Cardiac muscle cell (in vitro differentiated cells and primary cell): ENCODE data around the gene GPT2. TPM values are rescaled to one million over a fixed set of nuclear protein-coding genes. Genes with fewer than 3 reads are reported as not detected.

ENCODE experiments used
- DNase-seq, 2 donors: peaks; one replicate each; pipeline versions ENCODE4 v3.0.0 to v3.0.0-alpha.2; 2010 to 2017; ENCODE audit warnings: low read depth in 1 of 2, low spot score in 1 of 2
- H3K27ac ChIP-seq: fragments of 200-600 bp; sonication (generic); 2 replicates; pipeline ENCODE4 v1.5.1; 2016
- H3K27me3 ChIP-seq: fragments of 200-600 bp; sonication (generic); 2 replicates; pipeline ENCODE4 v1.6.0; 2016; ENCODE audit warnings: control low read depth
- H3K36me3 ChIP-seq: fragments of 200-600 bp; sonication (generic); 2 replicates; pipeline ENCODE4 v1.5.1; 2016; ENCODE audit warnings: control low read depth
- H3K4me1 ChIP-seq: fragments of 200-600 bp; sonication (generic); 2 replicates; pipeline ENCODE4 v1.8.1; 2017; ENCODE audit warnings: low read depth, mild to moderate bottlenecking, mixed run types
- H3K4me3 ChIP-seq: fragments of 200-600 bp; sonication (generic); 2 replicates; pipeline ENCODE4 v1.5.1; 2016; ENCODE audit warnings: mild to moderate bottlenecking
- H3K9me3 ChIP-seq: fragments of 200-600 bp; sonication (generic); 2 replicates; pipeline ENCODE4 v1.5.1; 2017; ENCODE audit warnings: low read depth, mild to moderate bottlenecking, control low read depth
- polyA plus RNA-seq: library from polyadenylated mRNA; unstranded; fragments of >200 nt; fragmentation: Nextera tagmentation; extraction: Ambion mirVana; gene quantifications from 2 replicates; pipeline ENCODE4 v1.2.1, GENCODE V29; 2016
- total RNA-seq: library from RNA; depleted of rRNA; stranded (reverse); fragments of >200 nt; gene quantifications from 2 replicates; pipeline ENCODE4 v1.2.3, GENCODE V29; 2016
- TF ChIP-seq, protein P1 (sequence below): IDR thresholded peaks from 2 replicates; pipeline ENCODE4 v1.5.1; 2012; ENCODE audit warnings: low read depth, mild to moderate bottlenecking, low read length

GPT2 gene
- total and polyA plus RNA-seq, 2 experiments from 2014 or later: 35.4 to 36.6 TPM

DNA sequence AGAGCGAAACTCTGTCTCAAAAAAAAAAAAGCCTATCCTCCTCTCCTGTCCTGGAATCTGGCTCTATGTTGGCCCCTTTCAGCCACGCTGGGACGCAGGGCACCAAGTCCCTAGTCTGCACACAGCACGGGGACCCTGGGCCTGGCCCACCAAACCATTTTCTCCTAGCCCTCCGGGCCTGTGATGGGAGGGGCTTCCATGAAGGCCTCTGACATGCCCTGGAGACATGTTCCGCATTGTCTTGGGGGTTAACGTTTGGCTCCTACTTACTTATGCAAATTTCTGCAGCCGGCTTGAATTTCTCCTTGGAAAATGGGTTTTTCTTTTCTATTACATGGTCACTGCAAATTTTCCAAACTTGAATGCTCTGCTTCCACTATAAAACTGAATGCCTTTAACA lies 12.6 kb upstream of the GPT2 start:
- Histone ChIP-seq H3K27me3 (no peaks in the 10 kb centered on the region), H3K27ac (no peak overlapping the region), H3K4me1 (no peaks in the 10 kb centered on the region), H3K9me3 (no peaks in the 10 kb centered on the region), H3K36me3 (no peaks in the 10 kb centered on the region), H3K4me3 (no peak overlapping the region)
- DNase-seq: no peak
- TF ChIP-seq, protein P1, sequence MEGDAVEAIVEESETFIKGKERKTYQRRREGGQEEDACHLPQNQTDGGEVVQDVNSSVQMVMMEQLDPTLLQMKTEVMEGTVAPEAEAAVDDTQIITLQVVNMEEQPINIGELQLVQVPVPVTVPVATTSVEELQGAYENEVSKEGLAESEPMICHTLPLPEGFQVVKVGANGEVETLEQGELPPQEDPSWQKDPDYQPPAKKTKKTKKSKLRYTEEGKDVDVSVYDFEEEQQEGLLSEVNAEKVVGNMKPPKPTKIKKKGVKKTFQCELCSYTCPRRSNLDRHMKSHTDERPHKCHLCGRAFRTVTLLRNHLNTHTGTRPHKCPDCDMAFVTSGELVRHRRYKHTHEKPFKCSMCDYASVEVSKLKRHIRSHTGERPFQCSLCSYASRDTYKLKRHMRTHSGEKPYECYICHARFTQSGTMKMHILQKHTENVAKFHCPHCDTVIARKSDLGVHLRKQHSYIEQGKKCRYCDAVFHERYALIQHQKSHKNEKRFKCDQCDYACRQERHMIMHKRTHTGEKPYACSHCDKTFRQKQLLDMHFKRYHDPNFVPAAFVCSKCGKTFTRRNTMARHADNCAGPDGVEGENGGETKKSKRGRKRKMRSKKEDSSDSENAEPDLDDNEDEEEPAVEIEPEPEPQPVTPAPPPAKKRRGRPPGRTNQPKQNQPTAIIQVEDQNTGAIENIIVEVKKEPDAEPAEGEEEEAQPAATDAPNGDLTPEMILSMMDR: no peak

DNA sequence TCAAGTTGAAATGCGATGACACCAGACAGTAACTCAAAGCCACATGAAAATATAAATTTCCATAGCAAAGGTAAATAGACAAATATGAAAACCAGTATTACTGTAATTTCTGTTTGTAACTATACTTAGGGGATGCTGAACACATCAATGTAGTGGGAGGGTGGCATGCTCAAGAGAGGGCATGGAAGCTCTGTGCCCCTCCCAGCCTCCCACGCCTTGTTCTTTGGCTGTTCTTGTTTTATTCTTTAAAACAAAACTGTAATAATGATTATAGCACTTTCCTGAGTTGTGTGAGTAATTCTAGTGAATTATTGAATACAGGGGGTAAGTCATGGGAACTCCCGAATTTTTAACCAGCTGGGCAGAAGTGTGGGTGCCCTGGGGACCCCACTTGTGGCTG lies 11.0 kb upstream of the GPT2 start:
- Histone ChIP-seq H3K27ac (no peak overlapping the region), H3K9me3 (no peaks in the 10 kb centered on the region), H3K36me3 (no peaks in the 10 kb centered on the region), H3K4me1 (no peaks in the 10 kb centered on the region), H3K27me3 (no peaks in the 10 kb centered on the region), H3K4me3 (no peak overlapping the region)
- TF ChIP-seq, protein P1: no peak
- DNase-seq: no peak

DNA sequence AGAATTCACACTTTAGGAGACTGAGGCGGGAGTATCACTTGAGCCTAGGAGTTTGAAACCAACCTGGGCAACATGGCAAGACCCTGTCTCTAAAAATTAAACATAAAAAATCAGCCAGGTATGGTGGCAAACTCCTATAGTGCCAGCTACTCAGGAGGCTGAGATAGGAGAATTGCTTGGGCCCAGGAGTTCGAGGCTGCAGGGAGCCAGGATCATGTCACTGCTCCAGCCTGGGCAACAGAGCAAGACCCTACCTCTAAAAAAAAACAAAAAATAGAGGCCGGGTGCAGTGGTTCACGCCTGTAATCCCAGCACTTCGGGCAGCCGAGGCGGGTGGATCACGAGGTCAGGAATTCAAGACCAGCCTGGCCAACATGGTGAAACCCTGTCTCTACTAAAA lies 8.9 kb upstream of the GPT2 start:
- no peak for DNase-seq
- H3K27me3 ChIP-seq: no peaks in the 10 kb centered on the region
- TF ChIP-seq, protein P1: no peak
- H3K9me3 ChIP-seq: no peaks in the 10 kb centered on the region
- H3K27ac ChIP-seq: no peak overlapping the region
- no peaks in the 10 kb centered on the region for H3K36me3 ChIP-seq
- H3K4me3 ChIP-seq: no peak overlapping the region
- no peaks in the 10 kb centered on the region for H3K4me1 ChIP-seq

DNA sequence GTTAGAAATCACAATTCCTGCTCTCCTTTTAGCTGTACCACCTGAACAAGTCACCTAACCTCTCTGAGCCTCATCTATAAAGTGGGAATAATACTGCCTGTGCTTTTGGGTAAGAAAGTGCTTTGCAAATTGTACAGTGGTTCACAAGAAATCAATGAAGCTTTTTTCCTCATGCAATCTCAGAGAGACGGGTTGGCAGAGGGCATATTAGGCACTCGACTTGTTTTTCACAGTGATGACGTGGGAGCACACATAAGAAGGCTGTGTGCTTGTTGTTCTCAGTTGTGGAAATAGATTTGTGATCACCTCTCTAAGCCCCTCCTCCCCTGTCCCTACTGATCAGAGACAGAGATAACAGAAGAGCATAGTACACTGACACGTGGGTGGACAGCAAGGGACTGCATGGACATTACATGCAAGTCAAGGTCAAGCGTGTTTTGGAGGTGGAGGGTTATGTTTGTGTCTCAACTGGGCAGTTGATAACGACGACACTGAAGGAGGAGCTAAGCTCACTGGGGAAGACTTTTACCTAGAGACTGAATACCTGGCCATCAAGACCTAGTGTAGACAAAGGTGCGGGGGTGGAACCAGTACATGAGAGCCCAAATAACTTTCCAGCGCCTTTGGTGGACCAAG lies 1.7 kb upstream of the GPT2 start:
- peaks cover 21% of the 10 kb centered on the region for H3K4me1 ChIP-seq
- no peaks in the 10 kb centered on the region for H3K9me3 ChIP-seq
- TF ChIP-seq, protein P1: no peak
- H3K27ac ChIP-seq: no peak overlapping the region
- H3K36me3 ChIP-seq: no peaks in the 10 kb centered on the region
- H3K4me3 ChIP-seq: no peak overlapping the region
- H3K27me3 ChIP-seq: no peaks in the 10 kb centered on the region
- DNase-seq: no peak

DNA sequence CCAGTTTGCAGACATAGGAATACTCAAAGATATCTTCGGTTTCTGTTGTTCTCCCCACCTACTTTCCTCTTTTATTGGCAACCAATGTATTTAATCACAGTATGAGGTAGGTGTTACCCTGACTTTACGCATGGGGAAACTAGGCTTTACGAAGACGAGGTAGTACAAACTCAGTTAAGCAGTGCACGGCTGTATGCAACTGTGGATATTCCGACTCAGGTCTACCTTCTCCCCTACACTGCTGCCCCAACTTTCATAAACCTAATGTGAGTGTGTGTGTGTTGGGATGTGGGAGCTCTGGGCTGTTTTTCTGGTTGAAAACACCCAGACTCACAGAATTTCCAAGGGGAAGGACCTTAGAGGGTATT lies 1.2 kb upstream of the GPT2 start:
- Histone ChIP-seq H3K4me3 (no peak overlapping the region), H3K4me1 (peaks cover 21% of the 10 kb centered on the region), H3K9me3 (no peaks in the 10 kb centered on the region), H3K36me3 (no peaks in the 10 kb centered on the region), H3K27ac (no peak overlapping the region), H3K27me3 (no peaks in the 10 kb centered on the region)
- DNase-seq: no peak
- TF ChIP-seq, protein P1: no peak

DNA sequence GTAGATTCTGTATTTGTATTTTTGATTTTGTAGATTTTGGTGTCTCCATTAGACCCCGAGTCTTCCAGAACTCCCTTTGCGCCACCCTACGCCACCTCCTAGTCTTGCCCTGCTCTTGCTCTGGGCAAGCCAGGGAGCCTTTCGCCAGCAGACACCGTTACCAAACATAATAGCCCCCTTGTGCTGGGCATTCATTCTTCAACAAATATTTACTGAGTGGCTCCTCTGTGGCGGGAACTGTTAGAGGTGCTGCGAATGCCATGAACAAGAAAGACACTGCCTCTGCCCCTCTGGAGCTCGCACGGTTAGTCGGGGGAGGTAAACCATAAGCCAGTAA lies 841 bp upstream of the GPT2 start:
- Histone ChIP-seq H3K27ac (no peak overlapping the region), H3K9me3 (no peaks in the 10 kb centered on the region), H3K36me3 (no peaks in the 10 kb centered on the region), H3K4me1 (peaks cover 21% of the 10 kb centered on the region), H3K27me3 (no peaks in the 10 kb centered on the region), H3K4me3 (peak overlapping the region; percentile 66)
- no peak for DNase-seq
- TF ChIP-seq, protein P1: no peak
